DMS53 treated with DMSO at 0.1 percent for 48 hours (cell line): ENCODE measurements around the gene NAA80.

Source experiments
- DNase-seq: peaks from one replicate; lab custom pipeline; 2025; ENCODE audit not compliant: unreplicated experiment; lab: John Stamatoyannopoulos, UW

NAA80 gene, protein sequence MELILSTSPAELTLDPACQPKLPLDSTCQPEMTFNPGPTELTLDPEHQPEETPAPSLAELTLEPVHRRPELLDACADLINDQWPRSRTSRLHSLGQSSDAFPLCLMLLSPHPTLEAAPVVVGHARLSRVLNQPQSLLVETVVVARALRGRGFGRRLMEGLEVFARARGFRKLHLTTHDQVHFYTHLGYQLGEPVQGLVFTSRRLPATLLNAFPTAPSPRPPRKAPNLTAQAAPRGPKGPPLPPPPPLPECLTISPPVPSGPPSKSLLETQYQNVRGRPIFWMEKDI

DNA sequence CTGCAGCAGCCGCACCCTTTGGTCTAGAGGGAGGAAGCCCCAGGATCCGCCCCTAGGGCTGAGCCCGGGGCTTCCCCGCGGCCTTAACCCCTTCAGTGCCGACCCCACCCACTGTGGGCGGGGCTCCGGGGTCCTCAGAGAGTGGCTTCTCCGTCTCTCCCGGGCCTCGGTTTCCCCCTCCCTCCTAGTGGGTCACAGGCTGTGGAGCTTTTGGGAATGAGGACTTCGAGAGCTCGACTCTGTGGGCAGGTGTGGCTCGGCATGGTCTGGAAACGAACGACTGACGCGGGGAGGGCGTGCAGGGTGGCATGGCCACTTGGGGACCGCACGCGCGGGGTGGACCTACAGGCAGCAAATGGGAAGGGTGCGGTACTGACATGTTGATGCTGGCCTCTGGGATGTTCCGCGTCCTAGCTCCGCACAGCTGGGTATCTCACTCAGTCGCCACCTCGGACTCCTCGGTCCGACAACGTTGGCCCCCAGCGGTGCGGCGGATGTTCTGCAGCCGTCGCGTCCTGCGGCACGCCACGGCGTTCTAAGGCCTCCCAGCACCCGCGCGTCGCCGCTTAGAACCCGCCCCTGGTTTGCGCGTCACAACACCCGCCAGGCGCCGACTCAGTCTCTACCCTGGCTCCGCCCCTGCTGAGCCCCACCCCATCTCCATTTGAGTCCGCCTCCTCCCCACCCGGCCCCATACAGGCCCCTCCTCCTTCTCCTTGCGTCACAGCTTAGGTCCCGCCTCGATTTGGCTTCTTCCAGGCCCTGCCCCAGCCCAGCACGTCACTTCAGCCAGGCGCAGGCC is at the start of gene NAA80, which contains the start of gene HYAL3:
Gene NAA80 (minus strand): TSS at position 570 of the 802 bp plus-strand sequence. CDS start 1,942 bp downstream, outside the sequence.
Gene HYAL3 (minus strand): TSS at position 570 of the 802 bp plus-strand sequence. CDS start 3,803 bp downstream, outside the sequence.
- DNase-seq = peak; percentile 64

DNA sequence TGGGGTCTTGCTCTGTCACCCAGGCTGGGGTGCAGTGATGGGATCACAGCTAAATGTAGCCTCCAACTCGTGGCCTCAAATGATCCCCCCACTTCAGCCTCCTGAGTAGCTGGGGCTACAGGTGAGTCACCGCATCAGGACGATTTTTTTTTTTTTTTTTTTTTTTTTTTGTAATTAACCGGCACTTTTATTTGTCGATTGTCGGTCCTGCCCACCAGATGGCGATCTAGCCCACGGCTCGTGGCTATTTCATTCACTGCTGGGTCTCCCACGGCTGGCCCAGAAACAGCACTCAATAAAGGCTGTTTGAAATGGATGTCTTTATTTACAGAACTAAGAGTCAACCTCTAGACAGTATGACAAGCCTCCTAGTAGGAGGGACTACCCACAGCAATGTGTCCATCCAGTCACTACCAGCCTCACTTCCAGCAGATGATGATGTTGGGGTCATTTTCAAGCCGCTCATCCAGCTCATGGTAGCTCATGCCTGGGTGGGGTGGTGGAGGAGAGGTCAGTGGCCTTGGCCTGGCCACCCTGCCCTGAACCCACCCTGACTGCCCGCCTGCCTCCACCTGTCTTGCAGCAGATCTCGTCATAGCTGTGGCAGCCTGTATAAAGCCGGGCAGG is 48.1 kb upstream of the NAA80 start:
- peak; percentile 44 for DNase-seq

GRCh38 chr3:50345586-50346234 is 46.5 kb upstream of the NAA80 start, which contains the start of gene ZMYND10:
Gene ZMYND10, minus strand, starts transcription at chr3:50345732. Its CDS starts 153 bp downstream, at chr3:50345579.
- DNase-seq = no peak

DNA sequence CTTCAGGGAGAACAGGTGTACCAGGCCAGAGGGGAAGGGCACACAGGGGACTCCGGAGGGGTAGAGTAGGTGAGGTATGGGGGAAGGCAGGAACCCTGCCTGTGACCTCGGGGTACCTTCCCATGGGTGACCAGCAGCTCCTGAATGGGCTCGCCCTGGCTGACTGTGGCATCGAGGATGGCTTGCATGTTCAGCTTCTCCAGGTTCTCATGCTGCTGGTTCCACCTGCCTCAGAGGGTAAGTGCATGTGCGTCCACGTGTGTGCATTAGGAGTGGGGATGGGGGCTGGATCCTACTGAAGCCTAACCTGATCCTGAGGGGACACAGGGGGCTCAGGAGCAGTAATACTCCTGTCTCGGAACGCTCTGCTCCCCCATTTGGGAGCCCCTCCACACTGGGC is 45.8 kb upstream of the NAA80 start:
- DNase-seq = no peak

- DNase-seq = no peak
Measured at GRCh38 chr3:50342813-50343633, 43.8 kb upstream of the NAA80 start.

GRCh38 chr3:50341996-50342650 is 42.9 kb upstream of the NAA80 start:
- DNase-seq = no peak

- no peak for DNase-seq
Measured at GRCh38 chr3:50341537-50341936, 42.3 kb upstream of the NAA80 start.

- DNase-seq = no peak
Measured at GRCh38 chr3:50340448-50341329, 41.5 kb upstream of the NAA80 start, which contains the start of gene RASSF1. Gene RASSF1, minus strand, starts transcription at chr3:50340836. Its CDS starts 31 bp downstream, at chr3:50340805.

GRCh38 chr3:50340147-50340447 is 40.9 kb upstream of the NAA80 start:
- no peak for DNase-seq

- no peak for DNase-seq
Measured at GRCh38 chr3:50339485-50340146, 40.4 kb upstream of the NAA80 start.

DNA sequence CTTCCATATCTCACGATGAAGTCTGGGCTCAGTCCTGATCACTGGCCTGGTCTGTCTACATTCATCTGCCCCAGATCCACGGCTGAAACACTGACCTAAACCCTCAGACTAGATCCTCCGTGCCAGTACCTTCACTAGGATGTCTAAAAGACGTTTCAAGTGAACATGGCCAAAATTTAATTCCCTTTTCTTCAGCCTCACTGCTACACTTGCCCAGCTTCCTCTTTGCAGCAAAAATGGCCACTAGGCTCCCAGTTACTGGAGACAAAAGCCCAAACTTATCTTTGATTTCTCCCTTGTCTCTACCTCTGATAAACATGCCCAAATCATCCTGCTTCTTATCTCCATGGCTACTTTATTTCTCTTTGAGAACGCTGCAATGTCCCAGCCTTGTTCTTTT is 39.8 kb upstream of the NAA80 start:
- no peak for DNase-seq

GRCh38 chr3:50337175-50337861 is 38.1 kb upstream of the NAA80 start:
- peak; percentile 74 for DNase-seq

GRCh38 chr3:50336452-50337174 is 37.4 kb upstream of the NAA80 start:
- DNase-seq = no peak

- DNase-seq = no peak
Measured at GRCh38 chr3:50334339-50335075, 35.3 kb upstream of the NAA80 start.

GRCh38 chr3:50333744-50334328 is 34.6 kb upstream of the NAA80 start:
- DNase-seq = no peak

- DNase-seq = no peak
Measured at GRCh38 chr3:50331364-50331907, 32.2 kb upstream of the NAA80 start.
